GM21619 (cell line): ENCODE data around the gene OGA.

Experiments used
- ATAC-seq: cut with Tn5 transposase; IDR thresholded peaks from one replicate; pipeline ENCODE4 v1.9.1; 2021; ENCODE audit not compliant: unreplicated experiment

Gene OGA

GRCh38 chr10:101837748-101838147, 19.5 kb upstream of the OGA start:
- no peak for ATAC-seq

- ATAC-seq = no peak
These were observed 17.1 kb upstream of the OGA start for GRCh38 chr10:101835362-101835761.

GRCh38 chr10:101834341-101834740, 16.1 kb upstream of the OGA start:
- no peak for ATAC-seq

- no peak for ATAC-seq
These were observed 15.2 kb upstream of the OGA start for GRCh38 chr10:101833466-101833865.

- no peak for ATAC-seq
These were observed 14.1 kb upstream of the OGA start for GRCh38 chr10:101832325-101832771.

- no peak for ATAC-seq
These were observed 13.0 kb upstream of the OGA start for GRCh38 chr10:101831169-101831811.

- peak; percentile 58 for ATAC-seq
These were observed 12.3 kb upstream of the OGA start for GRCh38 chr10:101830322-101831168.

GRCh38 chr10:101829561-101830315, 11.5 kb upstream of the OGA start:
- peak; percentile 2 for ATAC-seq

- no peak for ATAC-seq
These were observed 10.7 kb upstream of the OGA start for GRCh38 chr10:101828766-101829551.

GRCh38 chr10:101827919-101828600, 9.8 kb upstream of the OGA start:
- ATAC-seq = no peak

- no peak for ATAC-seq
These were observed 8.7 kb upstream of the OGA start for GRCh38 chr10:101826852-101827434.

GRCh38 chr10:101824736-101825135, 6.5 kb upstream of the OGA start:
- ATAC-seq = no peak

GRCh38 chr10:101818872-101819633, 809 bp upstream of the OGA start:
- ATAC-seq = peak; percentile 18

GRCh38 chr10:101817337-101818118, 716 bp downstream of the OGA start:
- no peak for ATAC-seq

- ATAC-seq = no peak
These were observed 1.3 kb downstream of the OGA start for GRCh38 chr10:101816913-101817336.

GRCh38 chr10:101816376-101816775, 1.9 kb downstream of the OGA start:
- no peak for ATAC-seq

GRCh38 chr10:101814466-101815071, 3.7 kb downstream of the OGA start:
- no peak for ATAC-seq

- no peak for ATAC-seq
These were observed 5.6 kb downstream of the OGA start for GRCh38 chr10:101812606-101813005.
